Measurements from ENCODE around the gene NCOA7.

DNA sequence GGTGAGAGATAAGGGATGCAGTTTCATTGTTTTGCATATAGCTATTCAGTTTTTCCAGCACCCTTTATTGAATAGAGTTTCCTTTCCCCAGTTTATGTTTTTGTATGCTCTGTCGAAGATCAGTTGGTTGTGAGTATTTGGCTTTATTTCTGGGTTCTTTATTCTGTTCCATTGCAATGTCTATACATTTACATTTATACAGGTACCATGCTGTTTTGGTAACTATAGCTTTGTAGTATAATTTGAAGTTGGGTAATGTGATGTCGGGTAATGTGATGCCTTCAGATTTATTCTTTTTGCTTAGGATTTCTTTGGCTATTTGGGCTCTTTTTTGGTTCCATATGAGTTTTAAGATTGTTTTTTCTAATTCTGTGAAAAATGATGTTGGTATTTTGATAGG is 61.8 kb downstream of the NCOA7 start:
- TF ChIP-seq ZFP30 (CRISPR knock-in tag; IDR thresholded peaks at IDR 0.05): no peak
- TF ChIP-seq, protein P1, sequence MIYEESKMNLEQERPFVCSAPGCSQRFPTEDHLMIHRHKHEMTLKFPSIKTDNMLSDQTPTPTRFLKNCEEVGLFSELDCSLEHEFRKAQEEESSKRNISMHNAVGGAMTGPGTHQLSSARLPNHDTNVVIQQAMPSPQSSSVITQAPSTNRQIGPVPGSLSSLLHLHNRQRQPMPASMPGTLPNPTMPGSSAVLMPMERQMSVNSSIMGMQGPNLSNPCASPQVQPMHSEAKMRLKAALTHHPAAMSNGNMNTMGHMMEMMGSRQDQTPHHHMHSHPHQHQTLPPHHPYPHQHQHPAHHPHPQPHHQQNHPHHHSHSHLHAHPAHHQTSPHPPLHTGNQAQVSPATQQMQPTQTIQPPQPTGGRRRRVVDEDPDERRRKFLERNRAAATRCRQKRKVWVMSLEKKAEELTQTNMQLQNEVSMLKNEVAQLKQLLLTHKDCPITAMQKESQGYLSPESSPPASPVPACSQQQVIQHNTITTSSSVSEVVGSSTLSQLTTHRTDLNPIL (CRISPR knock-in tag; IDR thresholded peaks at IDR 0.05; ENCODE audit: low read depth): no peak
- TF ChIP-seq ARNTL (CRISPR knock-in tag; IDR thresholded peaks at IDR 0.05; ENCODE audit: borderline replicate concordance, low read depth): no peak
- no peak for TF ChIP-seq ISL1 (CRISPR knock-in tag; IDR thresholded peaks at IDR 0.05)
- no peak for TF ChIP-seq PPARA (CRISPR knock-in tag; IDR thresholded peaks at IDR 0.05; ENCODE audit: borderline replicate concordance)
- no peak for TF ChIP-seq ZFP3 (CRISPR knock-in tag; IDR thresholded peaks at IDR 0.05)
- TF ChIP-seq BACH2 (CRISPR knock-in tag; IDR thresholded peaks at IDR 0.05; ENCODE audit: borderline replicate concordance): no peak
- TF ChIP-seq ZNF8 (CRISPR knock-in tag; IDR thresholded peaks at IDR 0.05): no peak
- TF ChIP-seq, protein P2, sequence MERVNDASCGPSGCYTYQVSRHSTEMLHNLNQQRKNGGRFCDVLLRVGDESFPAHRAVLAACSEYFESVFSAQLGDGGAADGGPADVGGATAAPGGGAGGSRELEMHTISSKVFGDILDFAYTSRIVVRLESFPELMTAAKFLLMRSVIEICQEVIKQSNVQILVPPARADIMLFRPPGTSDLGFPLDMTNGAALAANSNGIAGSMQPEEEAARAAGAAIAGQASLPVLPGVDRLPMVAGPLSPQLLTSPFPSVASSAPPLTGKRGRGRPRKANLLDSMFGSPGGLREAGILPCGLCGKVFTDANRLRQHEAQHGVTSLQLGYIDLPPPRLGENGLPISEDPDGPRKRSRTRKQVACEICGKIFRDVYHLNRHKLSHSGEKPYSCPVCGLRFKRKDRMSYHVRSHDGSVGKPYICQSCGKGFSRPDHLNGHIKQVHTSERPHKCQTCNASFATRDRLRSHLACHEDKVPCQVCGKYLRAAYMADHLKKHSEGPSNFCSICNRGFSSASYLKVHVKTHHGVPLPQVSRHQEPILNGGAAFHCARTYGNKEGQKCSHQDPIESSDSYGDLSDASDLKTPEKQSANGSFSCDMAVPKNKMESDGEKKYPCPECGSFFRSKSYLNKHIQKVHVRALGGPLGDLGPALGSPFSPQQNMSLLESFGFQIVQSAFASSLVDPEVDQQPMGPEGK (CRISPR knock-in tag; IDR thresholded peaks at IDR 0.05; ENCODE audit: borderline replicate concordance): no peak
- no peak for TF ChIP-seq ZNF70 (CRISPR knock-in tag; IDR thresholded peaks at IDR 0.05)
- TF ChIP-seq, protein P3, sequence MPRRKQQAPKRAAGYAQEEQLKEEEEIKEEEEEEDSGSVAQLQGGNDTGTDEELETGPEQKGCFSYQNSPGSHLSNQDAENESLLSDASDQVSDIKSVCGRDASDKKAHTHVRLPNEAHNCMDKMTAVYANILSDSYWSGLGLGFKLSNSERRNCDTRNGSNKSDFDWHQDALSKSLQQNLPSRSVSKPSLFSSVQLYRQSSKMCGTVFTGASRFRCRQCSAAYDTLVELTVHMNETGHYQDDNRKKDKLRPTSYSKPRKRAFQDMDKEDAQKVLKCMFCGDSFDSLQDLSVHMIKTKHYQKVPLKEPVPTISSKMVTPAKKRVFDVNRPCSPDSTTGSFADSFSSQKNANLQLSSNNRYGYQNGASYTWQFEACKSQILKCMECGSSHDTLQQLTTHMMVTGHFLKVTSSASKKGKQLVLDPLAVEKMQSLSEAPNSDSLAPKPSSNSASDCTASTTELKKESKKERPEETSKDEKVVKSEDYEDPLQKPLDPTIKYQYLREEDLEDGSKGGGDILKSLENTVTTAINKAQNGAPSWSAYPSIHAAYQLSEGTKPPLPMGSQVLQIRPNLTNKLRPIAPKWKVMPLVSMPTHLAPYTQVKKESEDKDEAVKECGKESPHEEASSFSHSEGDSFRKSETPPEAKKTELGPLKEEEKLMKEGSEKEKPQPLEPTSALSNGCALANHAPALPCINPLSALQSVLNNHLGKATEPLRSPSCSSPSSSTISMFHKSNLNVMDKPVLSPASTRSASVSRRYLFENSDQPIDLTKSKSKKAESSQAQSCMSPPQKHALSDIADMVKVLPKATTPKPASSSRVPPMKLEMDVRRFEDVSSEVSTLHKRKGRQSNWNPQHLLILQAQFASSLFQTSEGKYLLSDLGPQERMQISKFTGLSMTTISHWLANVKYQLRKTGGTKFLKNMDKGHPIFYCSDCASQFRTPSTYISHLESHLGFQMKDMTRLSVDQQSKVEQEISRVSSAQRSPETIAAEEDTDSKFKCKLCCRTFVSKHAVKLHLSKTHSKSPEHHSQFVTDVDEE (CRISPR knock-in tag; IDR thresholded peaks at IDR 0.05): no peak
- no peak for TF ChIP-seq TCF4 (CRISPR knock-in tag; IDR thresholded peaks at IDR 0.05; ENCODE audit: borderline replicate concordance)
